Measurements from ENCODE around the gene PLEKHB2.

- TF ChIP-seq CTCF (conservative IDR thresholded peaks at IDR 0.05), result no peak
- no peak for TF ChIP-seq ZFX (IDR thresholded peaks at IDR 0.05)
Observed at GRCh38 chr2:131094463-131095281, 10.5 kb upstream of the PLEKHB2 start.
